IMR-90 (cell line): Measurements from ENCODE around the gene MYO10.

Experiments used
- BHLHE40 ChIP-seq: fragments of 150-350 bp; IDR thresholded peaks from 2 replicates; pipeline ENCODE4 v1.6.1; 2016; ENCODE audit warnings: mild to moderate bottlenecking, low read depth, low read length
- CEBPB ChIP-seq: IDR thresholded peaks from 2 replicates; pipeline ENCODE4 v1.6.1; 2012; ENCODE audit warnings: low read depth, low read length, improper control_type of control experiment
- CHD1 ChIP-seq: IDR thresholded peaks from 2 replicates; pipeline ENCODE4 v1.6.1; 2012; ENCODE audit warnings: low read depth, low read length, improper control_type of control experiment
- CTCF ChIP-seq: conservative IDR thresholded peaks from 2 replicates; pipeline ENCODE4 v1.5.1; 2012; ENCODE audit warnings: mild to moderate bottlenecking, low read depth, low read length, improper control_type of control experiment
- MAZ ChIP-seq: IDR thresholded peaks from 2 replicates; pipeline ENCODE4 v1.6.1; 2012; ENCODE audit warnings: low read depth, mild to moderate bottlenecking, low read length, improper control_type of control experiment, moderate library complexity, borderline replicate concordance
- MXI1 ChIP-seq: IDR thresholded peaks from 2 replicates; pipeline ENCODE4 v1.6.1; 2012; ENCODE audit warnings: low read depth, mild to moderate bottlenecking, low read length, moderate library complexity, borderline replicate concordance
- POLR2A ChIP-seq: IDR thresholded peaks from 2 replicates; pipeline ENCODE4 v1.6.1; 2012; ENCODE audit warnings: mild to moderate bottlenecking, low read depth, low read length
- RFX5 ChIP-seq: IDR thresholded peaks from 2 replicates; pipeline ENCODE4 v1.8.0; 2012; ENCODE audit warnings: low read depth, mild to moderate bottlenecking, low read length, moderate library complexity
- TF ChIP-seq, protein P1 (sequence below): fragments of 150-350 bp; IDR thresholded peaks from 2 replicates; pipeline ENCODE4 v1.6.1; 2016; ENCODE audit warnings: low read depth, mild to moderate bottlenecking, low read length, moderate library complexity, borderline replicate concordance

DNA sequence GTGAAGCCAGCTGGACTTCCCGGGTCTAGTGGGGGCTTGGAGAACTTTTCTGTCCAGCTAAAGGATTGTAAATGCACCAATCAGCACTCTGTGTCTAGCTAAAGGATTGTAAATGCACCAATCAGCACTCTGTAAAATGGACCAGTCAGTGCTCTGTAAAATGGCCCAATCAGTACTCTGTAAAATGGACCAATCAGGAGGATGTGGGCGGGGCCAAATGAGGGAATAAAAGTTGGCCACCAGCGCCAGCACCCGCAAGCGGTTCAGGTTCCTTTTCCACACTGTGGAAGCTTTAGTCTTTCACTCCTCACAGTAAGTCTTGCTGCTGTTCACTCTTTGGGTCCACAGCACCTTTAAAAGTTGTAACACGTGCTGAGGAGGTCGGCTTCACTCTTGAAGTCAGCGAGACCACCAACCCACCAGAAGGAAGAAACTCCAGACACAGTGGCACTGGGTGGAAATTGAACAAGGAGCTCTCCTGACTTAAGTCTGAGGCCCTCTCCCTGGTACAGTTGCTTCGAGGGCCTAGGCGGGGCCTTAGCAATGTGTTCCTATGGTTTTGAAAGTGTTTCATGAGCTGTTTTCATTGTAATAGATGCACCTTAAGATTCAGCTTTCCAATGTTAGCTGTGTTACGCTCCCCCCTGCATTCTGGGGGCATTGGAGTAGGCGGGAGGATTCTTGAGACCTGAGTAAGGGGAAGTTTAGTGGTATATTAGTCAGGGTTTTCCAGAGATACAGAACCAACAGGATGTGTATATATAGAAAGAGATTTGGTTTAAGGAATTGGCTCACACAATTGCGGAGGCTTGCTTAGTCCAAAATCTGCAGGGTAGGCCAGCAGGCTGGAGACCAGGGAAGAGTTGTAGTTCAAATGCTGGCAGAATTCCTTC is 21.5 kb upstream of the MYO10 start:
- TF ChIP-seq POLR2A = peak; percentile 23; the same call in 1 of the 2 replicates
- TF ChIP-seq CTCF = no peak
- no peak for TF ChIP-seq CHD1
- no peak for TF ChIP-seq MXI1
- TF ChIP-seq MAZ = peak; percentile 78; the same call in 1 of the 2 replicates
- peak; percentile 71; the same call in 1 of the 2 replicates for TF ChIP-seq BHLHE40
- TF ChIP-seq, protein P1, sequence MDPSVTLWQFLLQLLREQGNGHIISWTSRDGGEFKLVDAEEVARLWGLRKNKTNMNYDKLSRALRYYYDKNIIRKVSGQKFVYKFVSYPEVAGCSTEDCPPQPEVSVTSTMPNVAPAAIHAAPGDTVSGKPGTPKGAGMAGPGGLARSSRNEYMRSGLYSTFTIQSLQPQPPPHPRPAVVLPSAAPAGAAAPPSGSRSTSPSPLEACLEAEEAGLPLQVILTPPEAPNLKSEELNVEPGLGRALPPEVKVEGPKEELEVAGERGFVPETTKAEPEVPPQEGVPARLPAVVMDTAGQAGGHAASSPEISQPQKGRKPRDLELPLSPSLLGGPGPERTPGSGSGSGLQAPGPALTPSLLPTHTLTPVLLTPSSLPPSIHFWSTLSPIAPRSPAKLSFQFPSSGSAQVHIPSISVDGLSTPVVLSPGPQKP = no peak
- no peak for TF ChIP-seq RFX5
- peak; percentile 17; the same call in 1 of the 2 replicates for TF ChIP-seq CEBPB
